Activated naive CD4-positive, alpha-beta T cell treated with anti-CD3 and anti-CD28 coated beads for 36 hours (primary cell): ENCODE results near the gene GOLGA2. TPM values are rescaled to one million over a fixed set of nuclear protein-coding genes. Genes with fewer than 3 reads are reported as not detected.
A peak's percentile ranks its signal among the peaks of the same experiment; 100 is the strongest.
"Not testable (repeated sequence)": the region's sequence is repeated elsewhere in the genome, so short reads cannot be mapped to it uniquely, and the experiment has no call there.

ENCODE experiments used
- CTCF ChIA-PET: fragments of 350-600 bp; sonication (Branson Sonifier 250); formaldehyde crosslinking; loops from one replicate; lab custom pipeline; 2021; ENCODE audit warnings: antibody characterized with exemption; lab: Charles Lee
- DNase-seq: peaks from one replicate; pipeline ENCODE4 v3.0.0-alpha.2; 2020
- H3K27ac Mint-ChIP-seq: one replicate; pipeline ENCODE4 v1.8.0; 2021; ENCODE audit warnings: mild to moderate bottlenecking, mixed read lengths
- H3K27me3 Mint-ChIP-seq: one replicate; pipeline ENCODE4 v1.8.0; 2021; ENCODE audit warnings: low read depth, mixed read lengths
- H3K36me3 Mint-ChIP-seq: one replicate; pipeline ENCODE4 v1.8.0; 2021; ENCODE audit warnings: low read depth, mixed read lengths
- H3K4me1 Mint-ChIP-seq: one replicate; pipeline ENCODE4 v1.8.0; 2021; ENCODE audit warnings: low read depth, mixed read lengths
- H3K4me3 Mint-ChIP-seq: one replicate; pipeline ENCODE4 v1.8.0; 2021; ENCODE audit warnings: mild to moderate bottlenecking, moderate library complexity, mixed read lengths
- H3K9me3 Mint-ChIP-seq: one replicate; pipeline ENCODE4 v1.8.0; 2021; ENCODE audit warnings: mixed read lengths
- intact Hi-C: fragments of 100-400 bp; cut with micrococcal nuclease; formaldehyde crosslinking; loops from one replicate; pipeline ENCODE4 v1.15.1; 2023
- total RNA-seq, 2 experiments: library from RNA; stranded (reverse); gene quantifications; one replicate each; pipeline ENCODE4 v1.2.3, GENCODE V29; 2021

GOLGA2 gene
- total RNA-seq, 2 experiments from 2014 or later: 33.3 to 34.4 TPM

GRCh38 chr9:128285033-128285784 lies 9.4 kb upstream of the GOLGA2 start:
- intact Hi-C loops: no loop called here
- Mint-ChIP-seq H3K4me1 (peaks cover under 1% of the 10 kb centered on the region), H3K9me3 (no peaks in the 10 kb centered on the region), H3K36me3 (peaks cover 3% of the 10 kb centered on the region), H3K27me3 (no peaks in the 10 kb centered on the region), H3K27ac (no peak overlapping the region), H3K4me3 (no peak overlapping the region)
- CTCF ChIA-PET: interaction anchor here (0.7 to 2.4 kb wide), 2 partner anchors 10 to 14 kb away, joined by 3 to 6 read pairs; no protein-coding TSS in a partner anchor
- no peak for DNase-seq

GRCh38 chr9:128282500-128282899 lies 6.7 kb upstream of the GOLGA2 start:
- H3K9me3 Mint-ChIP-seq: no peaks in the 10 kb centered on the region
- H3K27me3 Mint-ChIP-seq: no peaks in the 10 kb centered on the region
- DNase-seq: no peak
- peaks cover 10% of the 10 kb centered on the region for H3K4me1 Mint-ChIP-seq
- peaks cover 3% of the 10 kb centered on the region for H3K36me3 Mint-ChIP-seq
- H3K4me3 Mint-ChIP-seq: no peak overlapping the region
- CTCF ChIA-PET: interaction anchor here (0.6 kb wide), 1 partner anchor 11 kb away, joined by 3 read pairs; no protein-coding TSS in a partner anchor
- intact Hi-C loops: no loop called here
- H3K27ac Mint-ChIP-seq: no peak overlapping the region

GRCh38 chr9:128280084-128280622 lies 4.3 kb upstream of the GOLGA2 start:
- Mint-ChIP-seq H3K9me3 (no peaks in the 10 kb centered on the region), H3K27ac (no peak overlapping the region), H3K36me3 (peaks cover 3% of the 10 kb centered on the region), H3K27me3 (no peaks in the 10 kb centered on the region), H3K4me3 (no peak overlapping the region), H3K4me1 (peaks cover 23% of the 10 kb centered on the region)
- intact Hi-C loops: no loop called here
- CTCF ChIA-PET: no interaction called here
- DNase-seq: no peak

DNA sequence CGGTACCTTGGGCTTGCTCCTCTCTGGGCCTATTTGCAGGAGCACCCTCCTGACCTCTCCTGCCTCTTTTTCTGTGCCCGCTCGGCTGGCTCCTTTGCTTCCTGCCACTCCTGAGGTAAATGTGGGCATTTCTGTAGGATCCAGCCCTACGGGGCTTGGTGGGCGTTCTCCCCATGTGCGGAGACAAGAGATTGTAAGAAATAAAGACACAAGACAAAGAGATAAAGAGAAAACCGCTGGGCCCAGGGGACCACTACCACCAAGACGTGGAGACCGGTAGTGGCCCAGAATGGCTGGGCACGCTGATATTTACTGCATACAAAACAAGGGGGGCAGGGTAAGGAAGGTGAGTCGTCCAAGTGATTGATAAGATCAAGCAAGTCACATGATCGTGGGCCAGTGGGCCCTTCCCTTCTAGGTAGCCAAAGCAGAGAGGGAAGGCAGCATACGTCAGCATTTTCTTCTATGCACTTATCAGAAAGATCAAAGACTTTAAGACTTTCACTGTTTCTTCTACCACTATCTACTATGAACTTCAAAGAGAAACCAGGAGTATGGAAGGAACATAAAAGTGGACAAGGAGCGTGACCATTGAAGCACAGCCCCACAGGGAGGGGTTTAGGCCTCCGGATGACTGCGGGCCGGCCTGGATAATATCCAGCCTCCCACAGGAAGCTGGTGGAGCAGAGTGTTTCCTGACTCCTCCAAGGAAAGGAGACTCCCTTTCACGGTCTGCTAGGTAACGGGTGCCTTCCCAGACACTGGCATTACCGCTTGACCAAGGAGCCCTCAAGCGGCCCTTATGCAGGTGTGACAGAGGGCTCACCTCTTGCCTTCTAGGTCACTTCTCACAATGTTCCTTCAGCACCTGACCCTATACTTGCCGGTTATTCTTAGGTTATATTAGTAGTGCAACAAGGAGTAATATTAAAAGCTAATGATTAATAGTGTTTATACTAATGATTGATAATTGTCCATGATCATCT lies 3.6 kb upstream of the GOLGA2 start:
- H3K9me3 Mint-ChIP-seq, H3K27me3 Mint-ChIP-seq, H3K36me3 Mint-ChIP-seq, H3K4me3 Mint-ChIP-seq, H3K27ac Mint-ChIP-seq, DNase-seq: not testable (repeated sequence)
- CTCF ChIA-PET: interaction anchor here (1.5 kb wide), 1 partner anchor 16 kb away, joined by 4 read pairs; no protein-coding TSS in a partner anchor
- peaks cover 29% of the 10 kb centered on the region for H3K4me1 Mint-ChIP-seq
- intact Hi-C loops: loop anchor here (5.0 kb wide), 1 partner anchor 87 kb away; the partner anchor contains the start of gene CIZ1

DNA sequence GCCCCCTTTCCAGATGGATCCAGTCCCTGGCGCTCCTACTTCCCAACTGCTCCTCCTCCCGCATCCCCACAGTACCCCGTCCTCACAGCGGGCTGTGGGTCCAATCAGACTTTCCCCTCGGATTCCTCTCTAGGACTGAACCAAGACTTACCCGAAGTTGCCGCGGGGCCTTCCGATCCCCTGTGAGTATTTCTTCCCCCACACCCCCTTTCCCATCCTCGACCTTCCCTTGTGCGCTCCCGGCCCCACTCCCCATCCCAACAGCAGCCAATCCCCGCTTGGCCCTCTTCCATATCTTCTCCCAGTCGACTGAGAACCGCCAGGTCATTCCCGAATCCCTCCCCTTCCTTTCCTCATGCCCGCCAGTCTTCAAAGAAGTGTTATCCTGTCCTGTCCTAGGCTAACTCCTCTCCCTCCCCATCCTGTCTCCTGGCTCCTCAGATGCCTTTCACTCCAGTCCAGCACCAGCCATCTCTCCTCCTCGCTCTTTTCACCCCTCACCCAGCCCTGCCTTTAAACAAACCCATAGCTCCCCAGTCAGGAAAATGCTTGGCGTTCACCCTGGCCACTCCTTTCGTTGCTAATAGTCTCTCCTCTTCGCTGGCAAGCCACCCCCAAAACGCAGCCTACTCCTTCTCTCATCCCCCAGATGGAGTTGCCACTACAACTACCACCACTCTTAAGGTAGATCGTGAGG lies 915 bp upstream of the GOLGA2 start:
- Mint-ChIP-seq H3K9me3 (no peaks in the 10 kb centered on the region), H3K4me3 (peak overlapping the region; percentile 94), H3K4me1 (peaks cover 32% of the 10 kb centered on the region), H3K27ac (peak overlapping the region; percentile 86), H3K36me3 (peaks cover 8% of the 10 kb centered on the region), H3K27me3 (no peaks in the 10 kb centered on the region)
- CTCF ChIA-PET: interaction anchor here (0.8 to 1.2 kb wide), 2 partner anchors 22 to 65 kb away, joined by 3 to 4 read pairs; no protein-coding TSS in a partner anchor
- intact Hi-C loops: loop anchor here (1.0 to 5.0 kb wide), 9 partner anchors 26 to 448 kb away; partner anchors contain the start of genes CIZ1, COQ4, SPTAN1 and TRUB2
- peak; percentile 12 for DNase-seq

DNA sequence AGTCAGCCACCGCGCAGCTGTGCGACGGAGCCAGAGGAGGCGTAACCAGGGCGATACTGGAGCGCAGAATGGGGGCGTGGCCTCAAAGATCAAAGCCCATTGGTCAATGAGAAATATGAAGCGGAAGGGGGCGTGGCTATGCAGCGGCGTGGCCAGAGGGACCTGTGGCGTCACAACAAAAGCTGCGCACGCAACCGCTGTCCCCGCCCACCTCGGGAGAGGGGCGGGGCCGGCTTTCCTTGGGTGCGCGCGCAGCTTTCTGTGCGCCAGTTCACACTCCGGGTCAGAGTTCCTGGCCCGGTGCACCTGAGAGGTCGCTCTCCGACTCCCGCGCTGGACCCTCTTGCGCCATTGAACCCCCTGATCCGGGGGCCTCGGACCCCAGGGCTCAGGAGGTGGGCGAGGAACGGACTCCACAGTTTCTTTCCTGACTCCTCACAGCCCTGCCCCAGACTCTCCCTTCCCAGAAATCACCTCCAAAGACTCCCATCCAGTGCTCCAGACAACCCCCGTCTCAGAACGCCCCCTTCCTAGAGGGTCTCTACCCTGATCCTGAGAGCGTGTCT lies 284 bp upstream of the GOLGA2 start, which contains the start of gene SWI5:
Gene SWI5, plus strand, starts transcription at position 269 of the 566 bp plus-strand sequence.
- CTCF ChIA-PET: interaction anchor here (0.8 to 1.2 kb wide), 2 partner anchors 21 to 65 kb away, joined by 3 to 4 read pairs; no protein-coding TSS in a partner anchor
- DNase-seq: peak; percentile 100
- intact Hi-C loops: loop anchor here (1.0 to 5.0 kb wide), 9 partner anchors 26 to 448 kb away; partner anchors contain the start of genes CIZ1, COQ4, SPTAN1 and TRUB2
- peak within 1 kb of the TSS; percentile 94 for H3K4me3 Mint-ChIP-seq
- H3K27me3 Mint-ChIP-seq: no peaks in the 10 kb centered on the region
- H3K9me3 Mint-ChIP-seq: no peaks in the 10 kb centered on the region
- H3K27ac Mint-ChIP-seq: peak within 1 kb of the TSS; percentile 86
- H3K36me3 Mint-ChIP-seq: peaks cover 12% of the 10 kb centered on the region
- peaks cover 32% of the 10 kb centered on the region for H3K4me1 Mint-ChIP-seq

DNA sequence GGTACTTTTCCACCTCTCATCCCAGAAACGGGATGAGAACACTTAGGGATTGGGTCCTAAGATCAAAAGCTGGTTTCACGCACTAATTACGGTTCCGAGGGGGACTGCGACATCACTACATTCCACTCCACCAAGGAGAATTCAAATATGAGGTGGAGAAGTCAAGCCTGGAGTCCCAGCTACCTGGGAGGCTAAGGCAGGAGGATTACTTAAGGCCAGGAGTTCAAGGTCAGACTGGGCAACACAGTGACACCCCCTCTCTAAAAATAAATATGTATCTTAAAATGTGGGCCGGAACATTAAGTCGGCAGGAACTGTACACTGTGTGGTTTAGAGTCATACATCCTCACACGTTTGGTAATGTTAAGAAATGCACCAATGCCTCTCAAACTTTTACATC lies 1.6 kb downstream of the GOLGA2 start:
- H3K4me1 Mint-ChIP-seq: peaks cover 27% of the 10 kb centered on the region
- no peak overlapping the region for H3K27ac Mint-ChIP-seq
- DNase-seq: no peak
- CTCF ChIA-PET: interaction anchor here (0.6 kb wide), 1 partner anchor 70 kb away, joined by 4 read pairs; no protein-coding TSS in a partner anchor
- no peaks in the 10 kb centered on the region for H3K9me3 Mint-ChIP-seq
- peaks cover 9% of the 10 kb centered on the region for H3K36me3 Mint-ChIP-seq
- H3K4me3 Mint-ChIP-seq: peak overlapping the region; percentile 15
- intact Hi-C loops: no loop called here
- H3K27me3 Mint-ChIP-seq: no peaks in the 10 kb centered on the region

DNA sequence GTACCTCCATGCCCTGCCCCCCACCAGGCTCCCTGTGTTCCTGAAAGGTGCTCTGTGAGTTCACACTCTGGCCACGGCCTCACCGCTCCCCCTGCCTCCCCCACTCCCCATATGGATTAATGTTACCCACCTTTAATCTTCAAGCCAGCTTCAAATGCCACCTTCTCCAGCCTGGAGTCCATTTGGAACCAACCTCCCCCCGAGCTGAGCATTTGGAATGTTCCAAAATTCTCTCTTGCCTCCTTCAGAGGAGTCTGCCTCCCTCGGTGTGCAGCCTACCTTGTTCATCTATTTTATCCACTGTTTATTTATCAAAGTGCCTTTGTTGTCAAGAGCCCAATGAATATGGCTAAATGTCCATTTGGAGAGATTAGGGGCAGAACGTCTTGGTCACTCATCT lies 4.3 kb downstream of the GOLGA2 start:
- CTCF ChIA-PET: interaction anchor here (0.6 to 1.0 kb wide), 2 partner anchors 11 to 23 kb away, joined by 3 read pairs; no protein-coding TSS in a partner anchor
- Mint-ChIP-seq H3K9me3 (no peaks in the 10 kb centered on the region), H3K27me3 (no peaks in the 10 kb centered on the region), H3K27ac (no peak overlapping the region), H3K36me3 (peaks cover 11% of the 10 kb centered on the region), H3K4me1 (peaks cover 12% of the 10 kb centered on the region), H3K4me3 (no peak overlapping the region)
- intact Hi-C loops: no loop called here
- DNase-seq: no peak

DNA sequence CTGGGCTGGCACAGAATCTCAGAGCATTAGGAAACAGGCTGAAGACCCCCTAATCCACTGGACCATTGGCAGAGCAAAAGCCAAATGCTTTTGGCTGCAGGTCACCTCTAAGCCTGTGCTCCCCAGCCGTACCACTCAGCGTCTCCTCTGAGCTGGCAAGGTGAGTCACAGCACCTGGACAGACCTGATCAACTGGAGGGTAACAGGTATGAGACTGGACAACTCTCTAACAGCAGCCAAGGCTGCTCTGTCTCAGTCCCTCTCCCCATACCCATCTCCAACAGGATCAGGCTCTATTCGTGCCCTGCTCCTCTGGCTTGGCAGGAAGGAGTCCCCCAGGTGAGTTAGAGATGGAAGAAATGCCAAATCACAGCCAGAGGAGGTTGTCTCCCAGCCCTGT lies 4.7 kb downstream of the GOLGA2 start:
- intact Hi-C loops: no loop called here
- CTCF ChIA-PET: interaction anchor here (0.6 to 1.0 kb wide), 2 partner anchors 24 to 188 kb away, joined by 3 read pairs; no protein-coding TSS in a partner anchor
- no peak overlapping the region for H3K27ac Mint-ChIP-seq

DNA sequence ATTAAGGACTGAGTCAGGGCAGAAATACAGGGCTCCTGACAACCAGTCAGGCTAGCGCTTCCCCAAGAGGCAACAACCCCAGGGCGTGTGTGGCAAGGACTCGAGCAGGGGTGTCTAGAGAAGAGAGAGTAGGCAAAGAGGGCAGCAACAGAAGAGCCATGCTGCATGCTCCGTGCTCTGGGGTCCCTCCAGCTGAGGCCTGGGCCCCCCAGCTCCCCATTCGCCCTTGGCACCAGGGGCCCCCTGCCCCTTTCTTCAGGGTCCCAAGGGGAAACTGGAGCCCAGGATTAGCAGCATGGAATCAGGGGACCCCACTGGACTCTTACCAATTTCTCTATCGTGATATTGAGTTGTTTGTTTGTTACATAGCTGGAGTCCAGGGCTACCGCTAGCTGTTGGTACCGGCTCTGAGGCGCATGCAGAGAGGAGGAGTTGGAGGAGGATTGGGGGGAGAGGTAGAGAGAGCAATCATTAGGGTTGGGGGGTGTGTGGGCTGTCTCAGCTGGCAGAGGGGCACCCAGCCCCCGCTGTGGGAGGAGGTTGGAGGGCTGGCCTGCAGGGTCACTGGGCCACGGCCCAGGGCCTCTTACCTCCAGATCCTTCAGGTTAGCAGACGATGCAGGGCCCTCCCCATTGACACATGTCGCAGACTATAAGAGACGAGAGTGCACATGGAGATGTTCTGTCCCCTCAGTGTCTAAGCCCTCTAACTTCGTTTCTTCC lies 8.8 kb downstream of the GOLGA2 start:
- Mint-ChIP-seq H3K4me3 (no peak overlapping the region), H3K27me3 (no peaks in the 10 kb centered on the region), H3K27ac (no peak overlapping the region), H3K9me3 (no peaks in the 10 kb centered on the region), H3K4me1 (no peaks in the 10 kb centered on the region), H3K36me3 (peaks cover 11% of the 10 kb centered on the region)
- CTCF ChIA-PET: interaction anchor here (0.8 to 1.4 kb wide), 2 partner anchors 12 to 131 kb away, joined by 3 to 5 read pairs; no protein-coding TSS in a partner anchor
- no peak for DNase-seq
- intact Hi-C loops: no loop called here

More for the DNA sequence above, 4.7 kb downstream of the GOLGA2 start:
- no peaks in the 10 kb centered on the region for H3K9me3 Mint-ChIP-seq
- peaks cover 11% of the 10 kb centered on the region for H3K36me3 Mint-ChIP-seq
- peaks cover 10% of the 10 kb centered on the region for H3K4me1 Mint-ChIP-seq
- no peak overlapping the region for H3K4me3 Mint-ChIP-seq
- DNase-seq: no peak
- no peaks in the 10 kb centered on the region for H3K27me3 Mint-ChIP-seq
